IPS DF 6.9 (cell line): Measurements from ENCODE around the gene LILRA6.
"Not testable (repeated sequence)": the region's sequence is repeated elsewhere in the genome, so short reads cannot be mapped to it uniquely, and the experiment has no call there.

Source experiments
- DNase-seq: peaks from one replicate; pipeline ENCODE4 v3.0.0-alpha.2; 2013; ENCODE audit warnings: low read depth, low spot score
- H3K27ac ChIP-seq: one replicate; pipeline ENCODE4 v1.5.1; 2013; ENCODE audit warnings: low read length, control low read depth
- H3K27me3 ChIP-seq: 2 replicates; pipeline ENCODE4 v1.6.1; 2013; ENCODE audit warnings: mild to moderate bottlenecking, low read length; ENCODE audit not compliant: control insufficient read depth, insufficient read depth
- H3K36me3 ChIP-seq: 2 replicates; pipeline ENCODE4 v1.6.1; 2013; ENCODE audit warnings: low read length; ENCODE audit not compliant: control insufficient read depth, insufficient read depth
- H3K4me1 ChIP-seq: 2 replicates; pipeline ENCODE4 v1.6.1; 2013; ENCODE audit warnings: low read length; ENCODE audit not compliant: control insufficient read depth, insufficient read depth
- H3K4me3 ChIP-seq: 2 replicates; pipeline ENCODE4 v1.5.1; 2013; ENCODE audit warnings: mild to moderate bottlenecking, low read length
- H3K9me3 ChIP-seq: 2 replicates; pipeline ENCODE4 v1.6.1; 2013; ENCODE audit warnings: low read length, inconsistent platforms; ENCODE audit not compliant: control insufficient read depth, insufficient read depth
- WGBS: extraction: QIAGEN DNeasy Blood & Tissue Kit; methylation state at CpG from one replicate; pipeline ENCODE4 v1.1.7; 2013; ENCODE audit warnings: mixed read lengths, missing lambda C conversion rate; ENCODE audit not compliant: insufficient read length, insufficient coverage; 5-methylcytosine and 5-hydroxymethylcytosine counted together

Gene LILRA6

DNA sequence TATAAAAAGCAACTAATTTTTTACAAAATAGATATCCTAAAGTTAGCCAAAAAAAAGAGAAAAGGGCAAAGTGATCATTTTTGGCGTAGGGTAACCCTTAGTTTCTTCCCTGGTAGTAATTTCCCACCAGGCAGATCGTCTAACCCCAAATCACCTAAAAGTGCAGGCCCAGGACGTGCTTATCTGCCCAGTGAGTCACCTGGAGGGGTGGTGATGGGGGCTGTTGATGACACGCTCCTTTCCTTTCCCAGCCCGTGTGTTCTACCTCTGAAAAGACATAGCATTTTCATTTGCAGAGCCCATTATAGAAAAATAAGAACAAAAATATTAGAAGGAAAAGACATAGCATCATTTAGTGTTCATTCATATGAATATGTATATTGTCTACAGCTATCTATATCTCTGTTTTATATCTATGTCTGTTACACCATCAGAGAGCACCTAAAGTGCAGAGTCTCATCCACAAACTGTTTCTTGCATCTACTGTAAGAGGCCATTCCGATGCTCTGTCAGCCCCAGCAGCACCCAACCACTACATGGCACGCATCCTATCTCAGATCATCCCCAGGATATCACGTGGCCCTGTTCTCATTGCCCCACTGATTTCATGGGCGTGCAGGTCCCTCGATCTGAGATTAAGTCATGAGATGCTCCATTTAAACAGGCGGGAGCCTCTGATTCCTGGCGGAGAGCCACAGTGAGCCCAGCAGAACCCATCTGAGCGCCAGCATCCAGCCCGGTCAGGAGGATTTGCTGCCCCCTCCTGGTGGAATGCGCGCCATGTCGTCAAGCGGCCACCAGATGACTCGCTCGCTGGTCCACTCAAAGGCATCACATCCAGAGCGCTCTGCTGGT, 11.3 kb downstream of the LILRA6 start:
- Histone ChIP-seq H3K9me3 (no peaks in the 10 kb centered on the region), H3K4me1 (no peaks in the 10 kb centered on the region), H3K27me3 (0 out of 2 replicates have a peak, but pooled peaks cover 1% of the 10 kb centered on the region), H3K4me3 (no peak overlapping the region), H3K36me3 (no peaks in the 10 kb centered on the region), H3K27ac (no peak overlapping the region)
- no CpG with 5 or more reads among the region's 21 CpGs for WGBS
- peak; percentile 94 for DNase-seq

DNA sequence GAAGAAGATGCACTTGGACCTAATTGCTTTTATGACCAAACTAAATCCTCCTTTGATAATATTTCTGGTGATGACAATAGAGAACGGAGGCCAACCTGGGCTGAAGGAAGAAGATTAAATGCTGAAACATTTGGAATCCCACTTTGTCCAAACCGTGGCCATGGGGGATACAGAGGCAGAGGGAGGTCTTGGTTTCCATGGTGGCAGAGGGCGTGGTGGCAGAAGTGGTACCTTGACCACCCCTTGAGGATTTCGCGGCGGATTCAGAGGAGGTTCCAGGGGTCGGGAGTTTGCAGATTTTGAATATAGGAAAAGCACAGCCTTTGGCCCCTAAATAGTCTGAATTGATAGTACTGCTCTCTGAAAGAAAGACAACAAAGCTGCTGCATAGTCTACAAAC, 12.6 kb downstream of the LILRA6 start:
- Histone ChIP-seq H3K27me3 (0 out of 2 replicates have a peak, but pooled peaks cover 1% of the 10 kb centered on the region), H3K4me1 (no peaks in the 10 kb centered on the region), H3K4me3 (no peak overlapping the region), H3K9me3 (no peaks in the 10 kb centered on the region), H3K27ac (no peak overlapping the region), H3K36me3 (no peaks in the 10 kb centered on the region)
- WGBS = no CpG with 5 or more reads among the region's 7 CpGs
- no peak for DNase-seq

DNA sequence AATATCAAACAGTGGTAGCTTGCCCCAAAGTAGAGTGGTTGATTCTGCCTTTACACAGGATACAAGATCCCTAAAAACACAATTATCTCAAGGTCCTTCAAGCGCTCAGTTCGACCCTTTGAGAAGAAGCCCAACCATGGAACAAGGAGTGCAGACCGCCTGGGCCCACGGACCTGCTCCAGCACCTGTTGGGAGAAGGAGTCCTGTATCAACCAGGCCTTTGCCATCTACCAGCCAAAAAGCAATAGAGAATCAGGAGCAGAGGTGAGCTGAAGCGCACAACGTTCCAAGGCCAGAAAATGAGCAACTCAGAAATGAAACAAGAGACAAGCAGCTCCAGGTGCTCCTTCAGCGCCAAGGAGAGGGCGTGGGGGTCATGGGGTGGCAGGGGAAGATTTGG, 13.4 kb downstream of the LILRA6 start:
- no CpG with 5 or more reads among the region's 8 CpGs for WGBS
- Histone ChIP-seq H3K27me3 (0 out of 2 replicates have a peak, but pooled peaks cover 1% of the 10 kb centered on the region), H3K27ac (no peak overlapping the region), H3K9me3 (no peaks in the 10 kb centered on the region), H3K4me3 (no peak overlapping the region), H3K4me1 (no peaks in the 10 kb centered on the region), H3K36me3 (no peaks in the 10 kb centered on the region)
- DNase-seq = no peak

DNA sequence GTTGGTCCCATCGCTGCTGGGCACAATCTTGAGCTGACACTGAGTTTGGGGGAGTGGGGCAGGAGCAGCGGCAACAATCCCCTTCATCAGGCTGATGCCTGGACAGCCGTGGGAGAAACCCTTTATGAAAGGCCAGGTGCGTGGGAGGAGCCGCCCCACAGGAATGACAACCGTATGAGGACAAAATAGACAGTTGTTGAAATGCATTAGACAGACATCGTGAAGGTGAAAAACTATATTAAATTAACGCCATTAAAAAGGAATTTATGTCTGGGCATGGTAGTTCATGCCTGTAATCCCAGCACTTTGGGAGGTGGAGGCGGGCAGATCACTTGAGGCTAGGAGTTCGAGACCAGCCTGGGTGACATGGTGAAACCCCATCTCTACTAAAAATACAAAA, 18.0 kb downstream of the LILRA6 start:
- not testable (repeated sequence) for H3K9me3 ChIP-seq, H3K36me3 ChIP-seq, DNase-seq, H3K4me3 ChIP-seq, H3K27ac ChIP-seq, H3K4me1 ChIP-seq, H3K27me3 ChIP-seq
- WGBS = no CpG with 5 or more reads among the region's 10 CpGs

DNA sequence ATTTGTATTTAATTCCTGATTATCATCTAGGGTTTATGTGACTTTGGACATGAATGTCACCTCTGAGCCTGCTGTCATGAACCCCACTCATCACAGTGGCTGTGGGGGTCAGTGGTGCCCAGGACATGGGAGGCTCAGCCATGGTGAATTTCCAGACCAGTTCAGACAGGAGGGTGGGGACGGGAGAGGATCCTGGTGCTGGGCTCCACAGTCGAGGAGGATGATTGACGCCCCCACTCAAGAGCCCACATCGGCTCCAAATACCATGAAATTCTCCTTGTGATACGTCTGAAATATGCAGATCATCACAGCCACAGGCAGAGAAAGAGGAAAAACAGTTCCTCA, 18.7 kb downstream of the LILRA6 start:
- not testable (repeated sequence) for H3K4me3 ChIP-seq, DNase-seq, H3K27me3 ChIP-seq, H3K9me3 ChIP-seq, H3K4me1 ChIP-seq, H3K36me3 ChIP-seq, H3K27ac ChIP-seq
- WGBS = no CpG with 5 or more reads among the region's 5 CpGs

DNA sequence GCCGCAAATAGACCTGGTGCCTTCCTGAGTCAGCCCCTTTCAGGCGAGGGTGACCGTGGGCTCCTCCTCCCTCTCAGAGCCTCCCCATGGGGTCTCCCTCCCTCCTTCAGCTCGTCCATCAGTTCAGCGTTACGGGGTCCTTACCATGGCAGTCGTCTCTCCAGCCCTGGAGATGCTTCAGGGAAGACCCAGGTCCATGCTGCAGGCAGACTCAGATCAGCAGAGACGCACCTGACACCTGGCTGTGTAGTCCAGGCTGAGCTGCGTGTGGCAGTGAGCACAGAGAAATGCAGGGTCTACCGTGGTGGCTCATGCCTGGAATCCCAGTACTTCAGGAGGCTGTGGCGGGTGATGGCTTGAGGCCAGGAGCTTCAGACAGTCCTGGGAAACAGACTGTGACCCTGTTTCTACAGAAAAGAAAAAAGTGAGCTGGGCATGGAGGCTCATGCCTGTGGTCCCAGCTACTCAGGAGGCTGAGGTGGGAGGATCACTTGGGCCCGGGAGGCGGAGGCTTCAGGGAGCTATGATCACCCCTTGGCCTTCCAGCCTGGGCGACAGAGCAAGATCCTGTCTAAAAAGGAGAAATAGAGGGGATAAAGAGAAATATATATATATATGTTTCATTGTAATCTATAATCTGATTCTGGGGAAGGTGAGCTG, 19.2 kb downstream of the LILRA6 start:
- no CpG with 5 or more reads among the region's 14 CpGs for WGBS
- not testable (repeated sequence) for H3K36me3 ChIP-seq, H3K4me1 ChIP-seq, H3K4me3 ChIP-seq, DNase-seq, H3K27me3 ChIP-seq, H3K9me3 ChIP-seq, H3K27ac ChIP-seq

DNA sequence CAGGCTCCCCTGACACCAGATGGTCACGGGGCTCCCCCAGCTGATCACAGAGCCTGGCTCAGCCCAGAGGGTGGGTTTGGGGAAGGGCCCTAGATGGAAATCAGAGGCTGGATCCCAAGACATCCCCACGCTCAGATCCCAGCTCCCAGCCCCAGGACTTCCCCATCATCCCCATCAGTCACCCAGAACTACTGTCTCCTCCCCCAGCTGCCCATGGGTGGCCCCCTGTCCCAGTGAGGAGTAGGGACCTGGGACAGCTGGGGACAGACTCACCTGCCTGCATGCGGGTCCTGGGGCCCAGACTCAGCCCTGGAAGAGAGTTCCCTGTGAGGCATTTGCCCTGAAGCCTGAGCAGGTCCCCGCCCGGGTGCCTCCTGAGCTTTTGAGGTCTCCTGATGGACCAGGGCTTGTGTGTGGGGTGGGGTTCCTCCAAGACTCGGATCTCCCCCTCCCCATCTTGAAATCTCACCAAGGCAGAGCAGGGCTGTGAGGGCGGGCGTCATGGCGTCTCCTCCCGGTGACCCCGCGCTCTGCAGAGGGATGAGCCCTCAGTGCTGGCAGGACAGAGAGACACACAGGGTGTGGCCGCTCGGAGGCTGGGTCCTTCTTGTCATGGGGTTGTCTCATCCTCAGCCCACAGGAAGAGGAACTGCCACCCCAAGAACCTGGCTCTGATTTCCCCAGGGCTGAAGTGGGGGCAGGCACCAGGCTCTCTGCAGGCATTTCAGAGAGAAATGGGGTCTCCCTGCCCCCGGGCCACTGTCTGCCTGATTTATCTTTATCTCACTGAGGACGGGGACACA, 19.9 kb downstream of the LILRA6 start, which contains the start of gene LILRB3:
Gene LILRB3, minus strand, starts transcription at position 534 of the 803 bp plus-strand sequence. Its CDS starts 31 bp downstream, at position 503.
- not testable (repeated sequence) for H3K4me3 ChIP-seq, H3K27me3 ChIP-seq, H3K27ac ChIP-seq, H3K4me1 ChIP-seq, DNase-seq, H3K36me3 ChIP-seq, H3K9me3 ChIP-seq
- no CpG with 5 or more reads among the region's 16 CpGs for WGBS

DNA sequence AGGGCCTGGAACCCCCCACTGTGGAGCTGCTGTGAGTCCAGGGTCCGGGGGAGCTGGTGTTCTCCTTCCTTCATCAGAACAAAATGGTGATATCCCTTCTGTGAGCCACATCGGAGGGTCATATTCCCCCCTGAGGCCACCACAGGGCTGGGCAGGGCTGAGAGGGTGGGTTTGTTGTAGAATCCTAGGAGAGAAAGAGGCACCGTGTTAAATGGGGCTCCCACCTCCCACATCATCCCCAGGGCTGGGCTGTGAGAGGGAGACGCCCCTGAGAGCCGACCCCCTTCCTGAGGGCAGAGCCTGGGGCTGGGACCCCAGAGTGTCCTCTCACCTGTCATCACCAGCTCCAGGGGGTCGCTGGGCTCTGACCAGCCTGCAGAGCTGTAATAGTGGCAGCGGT, 20.6 kb downstream of the LILRA6 start:
- WGBS = no CpG with 5 or more reads among the region's 7 CpGs
- not testable (repeated sequence) for H3K4me1 ChIP-seq, DNase-seq, H3K4me3 ChIP-seq, H3K27me3 ChIP-seq, H3K36me3 ChIP-seq, H3K27ac ChIP-seq, H3K9me3 ChIP-seq

DNA sequence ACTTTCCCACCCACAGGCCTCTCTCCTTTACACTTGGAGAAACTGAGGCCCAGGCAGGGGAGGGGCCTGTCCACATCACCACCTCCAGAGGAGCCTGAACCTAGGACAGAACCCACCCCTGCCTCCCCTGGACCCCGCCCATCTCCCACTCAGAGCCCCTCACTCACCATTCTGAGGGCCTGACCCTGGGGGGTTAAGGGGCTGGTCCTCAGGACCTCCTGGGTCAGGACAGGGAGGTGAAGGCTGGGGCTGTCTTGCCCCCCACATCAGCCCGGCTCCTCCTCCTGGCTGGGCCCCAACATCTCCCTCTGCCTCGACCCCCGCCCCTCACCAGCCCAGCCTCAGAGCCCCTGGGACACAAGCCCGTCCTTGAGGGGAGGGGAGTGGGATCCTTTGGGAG, 22.9 kb downstream of the LILRA6 start:
- WGBS = no CpG with 5 or more reads among the region's 5 CpGs
- H3K4me3 ChIP-seq, H3K9me3 ChIP-seq, H3K36me3 ChIP-seq, DNase-seq, H3K27ac ChIP-seq, H3K27me3 ChIP-seq, H3K4me1 ChIP-seq: not testable (repeated sequence)

DNA sequence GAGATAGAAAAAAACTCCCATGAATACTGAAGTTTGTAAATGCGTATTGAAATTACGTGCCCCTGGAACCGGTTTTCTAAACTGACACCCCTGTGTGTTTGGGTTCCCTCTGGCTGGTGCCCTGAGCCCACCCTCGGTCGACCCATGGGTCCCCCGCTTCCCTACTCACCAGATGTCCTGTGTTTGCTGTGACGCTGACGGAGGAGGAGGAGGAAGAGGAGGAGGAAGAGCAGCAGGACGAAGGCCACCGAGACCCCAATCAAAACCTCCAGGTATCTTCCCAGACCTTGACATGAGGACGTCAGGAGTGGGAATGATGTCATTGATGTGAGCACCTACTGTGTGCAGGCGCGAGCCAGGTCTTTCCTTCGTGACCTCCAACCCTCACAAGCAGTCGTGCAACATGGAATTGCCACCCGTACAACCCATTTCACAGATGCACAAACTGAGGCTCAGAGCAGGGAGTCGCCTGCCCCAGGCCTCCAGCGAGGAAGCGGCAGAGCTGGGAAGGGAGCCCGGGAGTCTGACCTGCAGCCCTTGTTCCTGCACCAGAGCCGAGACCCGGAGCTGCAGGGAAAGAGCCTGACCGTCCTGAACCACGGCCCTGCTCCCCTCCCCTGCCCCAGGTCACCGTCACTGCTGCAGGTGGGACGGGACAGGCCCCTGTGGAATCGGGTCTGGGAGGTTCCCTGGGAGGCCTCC, 23.5 kb downstream of the LILRA6 start:
- no CpG with 5 or more reads among the region's 27 CpGs for WGBS
- Histone ChIP-seq H3K4me3 (no peak overlapping the region), H3K27ac (no peak overlapping the region), H3K36me3 (no peaks in the 10 kb centered on the region), H3K9me3 (no peaks in the 10 kb centered on the region), H3K27me3 (no peaks in the 10 kb centered on the region), H3K4me1 (no peaks in the 10 kb centered on the region)
- DNase-seq = no peak
